ENCODE data around the gene TAOK1. TPM values are rescaled to one million over a fixed set of nuclear protein-coding genes. Genes with fewer than 3 reads are reported as not detected.

The TAOK1 gene
- total and polyA plus RNA-seq, 9 of the 15 experiments (the other 6 are each of a cell fraction or from before 2014, with no cell fraction given), result 3.2 to 33.1 (median 16.5) TPM

GRCh38 chr17:29591737-29592608 lies 201.8 kb downstream of the TAOK1 start (continued):
- TF ChIP-seq ETS1 (conservative IDR thresholded peaks at IDR 0.05; ENCODE audit: control insufficient read depth, low read depth, low read length) (peak; percentile 57; the same call in 1 of the 2 replicates), ZNF76 (CRISPR knock-in tag; IDR thresholded peaks at IDR 0.05; ENCODE audit: borderline replicate concordance) (no peak), PCBP2 (IDR thresholded peaks at IDR 0.05; ENCODE audit: low read depth, low read length, poor library complexity, severe bottlenecking) (no peak), E2F3 (CRISPR knock-in tag; IDR thresholded peaks at IDR 0.05) (0 out of 2 replicates have a peak, but pooled peaks have one; percentile 48), HLTF (IDR thresholded peaks at IDR 0.05) (no peak), SMAD3 (CRISPR knock-in tag; conservative IDR thresholded peaks at IDR 0.05) (0 out of 2 replicates have a peak, but pooled peaks have one; percentile 54), SMAD4 (CRISPR knock-in tag; conservative IDR thresholded peaks at IDR 0.05) (peak; percentile 68), MAZ (CRISPR knock-in tag; conservative IDR thresholded peaks at IDR 0.05 in 1 of 2, IDR thresholded peaks at IDR 0.05 in 1 of 2) (peak; percentile 93 to 99), GTF2F1 (IDR thresholded peaks at IDR 0.05; ENCODE audit: low read depth, low read length) (0 out of 2 replicates have a peak, but pooled peaks have one; percentile 59), FIP1L1 (IDR thresholded peaks at IDR 0.05; ENCODE audit: low read depth, low read length, poor library complexity, severe bottlenecking) (no peak), SAP30 (IDR thresholded peaks at IDR 0.05; ENCODE audit: borderline replicate concordance, insufficient read depth, low read depth, low read length, poor library complexity, severe bottlenecking) (peak; percentile 46), SPI1 (IDR thresholded peaks at IDR 0.05; ENCODE audit: borderline replicate concordance, low read depth, low read length) (peak; percentile 39; the same call in 1 of the 2 replicates), CHD2 (IDR thresholded peaks at IDR 0.05; ENCODE audit: low read depth, low read length) (no peak), ZKSCAN3 (CRISPR knock-in tag; IDR thresholded peaks at IDR 0.05) (no peak), RAD21 (CRISPR knock-in tag; conservative IDR thresholded peaks at IDR 0.05 in 1 of 2, IDR thresholded peaks at IDR 0.05 in 1 of 2) (peak; percentile 78 to 89), HMG20A (CRISPR knock-in tag; conservative IDR thresholded peaks at IDR 0.05) (no peak), HCFC1 (IDR thresholded peaks at IDR 0.05; ENCODE audit: low read depth, low read length) (peak; percentile 37; the same call in 1 of the 2 replicates), MTA3 (IDR thresholded peaks at IDR 0.05; ENCODE audit: borderline replicate concordance) (peak; percentile 43; the same call in 1 of the 2 replicates), ZNF274 (IDR thresholded peaks at IDR 0.05; ENCODE audit: borderline replicate concordance, low read depth, low read length) (no peak), CBFA2T3 (IDR thresholded peaks at IDR 0.05) (0 out of 2 replicates have a peak, but pooled peaks have one; percentile 9), DACH1 (IDR thresholded peaks at IDR 0.05; ENCODE audit: partially characterized antibody) (peak; percentile 68)
- TF ChIP-seq, protein P1, sequence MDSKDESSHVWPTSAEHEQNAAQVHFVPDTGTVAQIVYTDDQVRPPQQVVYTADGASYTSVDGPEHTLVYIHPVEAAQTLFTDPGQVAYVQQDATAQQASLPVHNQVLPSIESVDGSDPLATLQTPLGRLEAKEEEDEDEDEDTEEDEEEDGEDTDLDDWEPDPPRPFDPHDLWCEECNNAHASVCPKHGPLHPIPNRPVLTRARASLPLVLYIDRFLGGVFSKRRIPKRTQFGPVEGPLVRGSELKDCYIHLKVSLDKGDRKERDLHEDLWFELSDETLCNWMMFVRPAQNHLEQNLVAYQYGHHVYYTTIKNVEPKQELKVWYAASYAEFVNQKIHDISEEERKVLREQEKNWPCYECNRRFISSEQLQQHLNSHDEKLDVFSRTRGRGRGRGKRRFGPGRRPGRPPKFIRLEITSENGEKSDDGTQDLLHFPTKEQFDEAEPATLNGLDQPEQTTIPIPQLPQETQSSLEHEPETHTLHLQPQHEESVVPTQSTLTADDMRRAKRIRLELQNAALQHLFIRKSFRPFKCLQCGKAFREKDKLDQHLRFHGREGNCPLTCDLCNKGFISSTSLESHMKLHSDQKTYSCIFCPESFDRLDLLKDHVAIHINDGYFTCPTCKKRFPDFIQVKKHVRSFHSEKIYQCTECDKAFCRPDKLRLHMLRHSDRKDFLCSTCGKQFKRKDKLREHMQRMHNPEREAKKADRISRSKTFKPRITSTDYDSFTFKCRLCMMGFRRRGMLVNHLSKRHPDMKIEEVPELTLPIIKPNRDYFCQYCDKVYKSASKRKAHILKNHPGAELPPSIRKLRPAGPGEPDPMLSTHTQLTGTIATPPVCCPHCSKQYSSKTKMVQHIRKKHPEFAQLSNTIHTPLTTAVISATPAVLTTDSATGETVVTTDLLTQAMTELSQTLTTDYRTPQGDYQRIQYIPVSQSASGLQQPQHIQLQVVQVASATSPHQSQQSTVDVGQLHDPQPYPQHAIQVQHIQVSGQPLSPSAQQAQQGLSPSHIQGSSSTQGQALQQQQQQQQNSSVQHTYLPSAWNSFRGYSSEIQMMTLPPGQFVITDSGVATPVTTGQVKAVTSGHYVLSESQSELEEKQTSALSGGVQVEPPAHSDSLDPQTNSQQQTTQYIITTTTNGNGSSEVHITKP (IDR thresholded peaks at IDR 0.05; ENCODE audit: partially characterized antibody), result peak; percentile 15

Measured in K562 (cell line).